GM18499 (cell line): ENCODE data around the gene FOXJ1.

ENCODE experiments used
- ATAC-seq: cut with Tn5 transposase; IDR thresholded peaks from one replicate; pipeline ENCODE4 v1.9.1; 2021; ENCODE audit warnings: moderate number of reproducible peaks; ENCODE audit not compliant: insufficient read depth, unreplicated experiment

FOXJ1 gene

GRCh38 chr17:76161619-76162266 lies 20.7 kb upstream of the FOXJ1 start:
- ATAC-seq = no peak

- ATAC-seq = no peak
Observed at GRCh38 chr17:76160896-76161528, 20.0 kb upstream of the FOXJ1 start.

- no peak for ATAC-seq
Observed at GRCh38 chr17:76159157-76159556, 18.1 kb upstream of the FOXJ1 start.

- no peak for ATAC-seq
Observed at GRCh38 chr17:76157759-76158158, 16.7 kb upstream of the FOXJ1 start.

GRCh38 chr17:76156662-76156991 lies 15.6 kb upstream of the FOXJ1 start:
- no peak for ATAC-seq

- no peak for ATAC-seq
Observed at GRCh38 chr17:76155988-76156661, 15.1 kb upstream of the FOXJ1 start.

- no peak for ATAC-seq
Observed at GRCh38 chr17:76154936-76155845, 14.1 kb upstream of the FOXJ1 start.

- ATAC-seq = no peak
Observed at GRCh38 chr17:76154292-76154691, 13.2 kb upstream of the FOXJ1 start.

- ATAC-seq = no peak
Observed at GRCh38 chr17:76153640-76154039, 12.6 kb upstream of the FOXJ1 start.

- no peak for ATAC-seq
Observed at GRCh38 chr17:76153202-76153601, 12.2 kb upstream of the FOXJ1 start.

GRCh38 chr17:76152591-76152990 lies 11.5 kb upstream of the FOXJ1 start:
- no peak for ATAC-seq

GRCh38 chr17:76151896-76152454 lies 10.9 kb upstream of the FOXJ1 start:
- ATAC-seq = no peak

GRCh38 chr17:76150712-76151622 lies 9.9 kb upstream of the FOXJ1 start:
- ATAC-seq = no peak

GRCh38 chr17:76149214-76149613 lies 8.2 kb upstream of the FOXJ1 start:
- no peak for ATAC-seq

GRCh38 chr17:76148015-76148326 lies 6.9 kb upstream of the FOXJ1 start:
- ATAC-seq = no peak

GRCh38 chr17:76147211-76148014 lies 6.4 kb upstream of the FOXJ1 start:
- ATAC-seq = no peak

GRCh38 chr17:76146053-76146851 lies 5.2 kb upstream of the FOXJ1 start:
- no peak for ATAC-seq
